GM12873 (cell line): ENCODE data around the gene GPSM1.

ENCODE experiments used
- CTCF ChIP-seq: IDR thresholded peaks from 2 replicates; pipeline ENCODE4 v1.5.1; 2012; ENCODE audit warnings: low read depth, mild to moderate bottlenecking, moderate library complexity, low read length, control low read depth; ENCODE audit not compliant: insufficient read depth; ENCODE audit errors: missing control alignments

GPSM1 gene

DNA sequence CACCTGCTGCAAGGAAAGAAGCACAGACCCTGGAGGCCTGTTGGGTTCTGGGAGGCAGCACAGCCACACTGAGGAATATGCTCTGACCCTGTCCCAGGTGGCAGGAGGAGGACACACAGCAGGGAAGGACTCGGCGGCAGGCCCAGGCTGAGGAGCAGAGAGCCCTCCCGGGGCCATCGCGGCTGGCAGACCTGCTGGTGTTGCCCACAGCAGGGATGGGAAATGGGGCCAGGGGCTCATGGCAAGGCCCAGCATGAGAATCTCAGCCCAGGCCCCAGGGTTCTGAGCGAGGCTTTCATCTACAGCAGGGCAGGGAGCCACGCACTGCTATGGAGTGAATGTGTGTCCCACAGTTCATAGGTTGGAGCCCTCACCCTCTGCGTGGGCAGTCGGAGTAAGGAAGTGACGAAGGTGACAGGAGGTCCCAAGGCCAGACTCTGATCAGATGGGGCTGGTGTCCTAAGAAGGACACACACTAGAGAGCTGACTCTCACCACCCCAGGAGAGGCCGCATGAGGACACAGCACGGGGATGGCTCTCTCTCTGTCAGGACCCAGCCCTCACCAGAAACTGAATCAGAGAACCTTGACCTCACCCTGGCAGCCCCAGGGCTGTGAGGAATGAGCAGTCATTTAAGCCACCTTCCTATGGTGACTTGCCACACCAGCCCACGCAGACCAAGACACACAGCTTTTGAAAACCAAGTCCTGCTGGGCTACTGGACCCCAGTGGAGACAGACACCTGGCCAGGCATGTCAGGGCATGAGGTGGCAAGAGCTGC is 10.3 kb upstream of the GPSM1 start:
- TF ChIP-seq CTCF = no peak

DNA sequence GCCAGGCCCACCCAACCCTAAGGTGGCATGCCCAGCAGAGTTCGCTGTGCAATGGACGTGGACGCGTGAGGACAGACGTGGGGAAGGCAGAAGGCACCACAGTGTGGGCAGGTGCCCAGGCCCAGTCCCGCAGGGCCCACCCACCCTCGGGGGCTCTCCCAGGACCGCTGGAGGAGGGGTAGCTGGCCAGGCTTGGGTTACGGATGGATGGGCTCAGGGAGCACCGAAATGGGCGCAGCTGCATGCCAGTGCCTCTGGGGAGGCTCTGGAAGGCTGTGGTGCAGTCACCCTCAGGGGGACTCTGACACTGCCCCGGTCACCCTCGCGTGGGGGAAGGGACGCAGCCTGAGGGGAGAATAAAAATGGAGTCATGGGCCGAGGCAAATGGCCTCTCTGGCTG is 9.6 kb upstream of the GPSM1 start:
- TF ChIP-seq CTCF = no peak

- no peak for TF ChIP-seq CTCF
These were observed 9.1 kb upstream of the GPSM1 start for GRCh38 chr9:136318111-136318775.

DNA sequence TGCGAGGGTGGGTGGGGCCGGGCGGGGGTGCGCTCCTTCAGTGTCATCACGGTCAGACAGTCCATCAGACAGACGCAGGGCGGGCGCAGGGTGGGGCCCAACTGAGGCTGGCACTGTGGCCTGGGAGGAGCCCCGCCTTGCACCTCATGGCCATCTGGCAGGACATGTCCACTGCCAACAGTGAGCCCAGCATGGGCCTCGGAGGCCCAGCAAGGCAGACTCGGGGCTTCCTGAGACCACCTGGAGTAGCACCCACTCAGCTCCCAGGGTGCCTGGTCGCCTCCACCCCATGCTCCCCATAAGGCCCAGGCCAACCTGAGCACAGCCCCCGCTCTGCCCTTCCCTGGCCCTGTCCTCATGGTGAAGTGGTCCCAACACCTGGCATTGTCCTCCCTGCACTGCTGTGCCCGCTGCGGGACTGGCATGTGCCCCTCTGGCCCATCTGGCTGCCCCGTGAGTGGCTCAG is 8.5 kb upstream of the GPSM1 start:
- TF ChIP-seq CTCF = no peak

- no peak for TF ChIP-seq CTCF
These were observed 5.8 kb upstream of the GPSM1 start for GRCh38 chr9:136321561-136321960.

GRCh38 chr9:136322756-136323330 is 4.5 kb upstream of the GPSM1 start:
- no peak for TF ChIP-seq CTCF

GRCh38 chr9:136323371-136323789 is 4.0 kb upstream of the GPSM1 start:
- no peak for TF ChIP-seq CTCF
